Effector memory CD4-positive, alpha-beta T cell (primary cell): ENCODE data around the gene PTPRN2.
A peak's percentile ranks its signal among the peaks of the same experiment; 100 is the strongest.

Source experiments
- DNase-seq, 3 donors: peaks; one replicate each; pipeline ENCODE4 v3.0.0-alpha.2; 2020
- H3K27ac ChIP-seq: 2 replicates; pipeline ENCODE4 v1.7.0; 2013; ENCODE audit warnings: mild to moderate bottlenecking, low read length, moderate library complexity; ENCODE audit not compliant: insufficient read depth, poor library complexity, severe bottlenecking
- H3K27me3 ChIP-seq: replicated peaks from 2 replicates; pipeline ENCODE4 v1.7.0; 2013; ENCODE audit warnings: mild to moderate bottlenecking, low read length; ENCODE audit not compliant: insufficient read depth, control insufficient read depth, poor library complexity, severe bottlenecking
- H3K36me3 ChIP-seq: 2 replicates; pipeline ENCODE4 v1.7.0; 2013; ENCODE audit warnings: mild to moderate bottlenecking, low read length, moderate library complexity; ENCODE audit not compliant: control insufficient read depth, insufficient read depth
- H3K4me1 ChIP-seq: 2 replicates; pipeline ENCODE4 v1.7.0; 2013; ENCODE audit warnings: low read length, mild to moderate bottlenecking; ENCODE audit not compliant: control insufficient read depth, insufficient read depth, poor library complexity, severe bottlenecking
- H3K4me3 ChIP-seq: 2 replicates; pipeline ENCODE4 v1.7.0; 2013; ENCODE audit warnings: low read length, low read depth, mild to moderate bottlenecking; ENCODE audit not compliant: insufficient read depth, poor library complexity, severe bottlenecking
- H3K9me3 ChIP-seq: 2 replicates; pipeline ENCODE4 v1.7.0; 2013; ENCODE audit warnings: mild to moderate bottlenecking, low read length, moderate library complexity; ENCODE audit not compliant: control insufficient read depth

PTPRN2 gene

GRCh38 chr7:158011941-158012340 is 575.7 kb downstream of the PTPRN2 start:
- Histone ChIP-seq H3K4me3 (peak overlapping the region; percentile 31), H3K36me3 (no peaks in the 10 kb centered on the region), H3K27me3 (no peaks in the 10 kb centered on the region), H3K9me3 (no peaks in the 10 kb centered on the region), H3K27ac (no peak overlapping the region), H3K4me1 (no peaks in the 10 kb centered on the region)
- DNase-seq: no peak

GRCh38 chr7:158010961-158011693 is 576.5 kb downstream of the PTPRN2 start:
- no peaks in the 10 kb centered on the region for H3K27me3 ChIP-seq
- no peaks in the 10 kb centered on the region for H3K36me3 ChIP-seq
- DNase-seq: no peak
- peak overlapping the region; percentile 31 for H3K4me3 ChIP-seq
- no peaks in the 10 kb centered on the region for H3K4me1 ChIP-seq
- H3K27ac ChIP-seq: no peak overlapping the region
- no peaks in the 10 kb centered on the region for H3K9me3 ChIP-seq

GRCh38 chr7:158009886-158010285 is 577.7 kb downstream of the PTPRN2 start:
- Histone ChIP-seq H3K36me3 (no peaks in the 10 kb centered on the region), H3K9me3 (no peaks in the 10 kb centered on the region), H3K27ac (no peak overlapping the region), H3K4me1 (no peaks in the 10 kb centered on the region), H3K4me3 (no peak overlapping the region), H3K27me3 (no peaks in the 10 kb centered on the region)
- DNase-seq: no peak

DNA sequence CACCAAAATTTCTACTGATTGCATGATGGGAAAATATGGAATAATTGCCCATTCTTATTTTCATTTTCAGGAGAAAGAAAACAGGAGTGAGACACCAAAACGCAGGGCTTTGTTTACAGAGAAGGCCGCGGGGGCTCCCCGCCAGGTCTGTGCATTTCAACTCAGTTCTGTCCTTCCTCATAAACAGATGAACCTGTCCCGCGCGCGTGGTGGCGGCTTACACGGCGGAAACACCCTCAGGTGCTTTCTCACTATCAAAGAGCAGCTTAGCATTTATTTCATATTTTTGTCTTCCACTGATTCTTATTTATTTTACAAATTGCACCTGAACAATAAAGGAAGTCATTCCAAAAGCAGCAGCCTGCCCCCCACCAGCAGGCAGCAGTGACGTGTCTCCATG is 579.4 kb downstream of the PTPRN2 start:
- Histone ChIP-seq H3K36me3 (no peaks in the 10 kb centered on the region), H3K27ac (no peak overlapping the region), H3K27me3 (no peaks in the 10 kb centered on the region), H3K4me3 (no peak overlapping the region), H3K9me3 (no peaks in the 10 kb centered on the region), H3K4me1 (no peaks in the 10 kb centered on the region)
- DNase-seq: no peak

DNA sequence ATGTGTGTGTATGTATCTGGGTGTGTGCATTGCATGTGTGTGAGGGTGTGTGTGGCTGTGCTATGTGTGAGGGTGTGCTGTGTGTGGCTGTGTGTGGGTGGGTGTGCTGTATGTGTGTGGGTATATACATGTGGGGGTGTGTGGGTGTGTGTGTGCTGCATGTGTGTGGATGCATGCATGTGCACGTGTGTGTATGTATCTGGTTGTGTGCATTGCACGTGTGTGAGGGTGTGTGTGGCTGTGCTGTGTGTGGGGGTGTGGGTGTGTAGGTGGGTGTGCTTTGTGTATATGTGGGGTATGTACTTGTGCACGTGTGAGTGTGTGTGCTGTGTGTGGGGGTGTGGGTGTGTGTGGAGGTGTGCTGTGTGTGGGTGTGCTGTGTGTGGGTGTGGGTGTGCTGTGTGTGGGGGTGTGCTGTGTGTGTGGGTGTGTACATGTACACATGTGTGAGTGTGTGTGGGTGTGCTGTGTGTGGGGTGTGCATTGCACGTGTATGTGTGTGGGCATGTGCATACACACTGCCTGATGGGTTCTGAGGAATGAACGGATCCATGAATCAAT is 579.8 kb downstream of the PTPRN2 start:
- DNase-seq: no peak
- no peaks in the 10 kb centered on the region for H3K36me3 ChIP-seq
- no peak overlapping the region for H3K4me3 ChIP-seq
- no peaks in the 10 kb centered on the region for H3K9me3 ChIP-seq
- no peak overlapping the region for H3K27ac ChIP-seq
- H3K27me3 ChIP-seq: no peaks in the 10 kb centered on the region
- H3K4me1 ChIP-seq: no peaks in the 10 kb centered on the region

GRCh38 chr7:158006841-158007696 is 580.6 kb downstream of the PTPRN2 start:
- no peaks in the 10 kb centered on the region for H3K9me3 ChIP-seq
- no peaks in the 10 kb centered on the region for H3K4me1 ChIP-seq
- H3K4me3 ChIP-seq: no peak overlapping the region
- DNase-seq: no peak
- H3K36me3 ChIP-seq: no peaks in the 10 kb centered on the region
- no peaks in the 10 kb centered on the region for H3K27me3 ChIP-seq
- H3K27ac ChIP-seq: no peak overlapping the region

GRCh38 chr7:158005531-158005930 is 582.1 kb downstream of the PTPRN2 start:
- no peak overlapping the region for H3K4me3 ChIP-seq
- H3K4me1 ChIP-seq: no peaks in the 10 kb centered on the region
- H3K36me3 ChIP-seq: no peaks in the 10 kb centered on the region
- DNase-seq: no peak
- H3K27me3 ChIP-seq: no peaks in the 10 kb centered on the region
- no peaks in the 10 kb centered on the region for H3K9me3 ChIP-seq
- no peak overlapping the region for H3K27ac ChIP-seq

DNA sequence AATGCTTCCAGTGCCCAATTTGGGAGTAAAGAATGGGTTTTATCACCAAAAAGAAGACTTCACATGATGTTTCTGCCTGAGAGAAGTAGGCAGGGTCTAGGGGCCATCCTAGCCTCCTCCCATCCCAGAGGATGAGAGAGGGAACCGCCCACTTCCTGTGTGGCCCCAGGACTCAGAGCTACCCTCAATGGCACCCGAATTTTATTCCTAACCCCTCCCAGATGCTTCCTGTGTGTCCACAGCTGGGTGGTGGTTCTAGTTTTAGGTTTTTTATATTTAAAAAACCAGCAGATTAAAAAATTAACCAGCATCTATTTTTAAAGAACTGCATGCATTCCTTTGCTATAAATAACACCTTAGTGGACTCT is 583.5 kb downstream of the PTPRN2 start:
- DNase-seq: no peak
- no peaks in the 10 kb centered on the region for H3K9me3 ChIP-seq
- no peaks in the 10 kb centered on the region for H3K27me3 ChIP-seq
- H3K4me1 ChIP-seq: no peaks in the 10 kb centered on the region
- no peak overlapping the region for H3K4me3 ChIP-seq
- no peaks in the 10 kb centered on the region for H3K36me3 ChIP-seq
- H3K27ac ChIP-seq: no peak overlapping the region

DNA sequence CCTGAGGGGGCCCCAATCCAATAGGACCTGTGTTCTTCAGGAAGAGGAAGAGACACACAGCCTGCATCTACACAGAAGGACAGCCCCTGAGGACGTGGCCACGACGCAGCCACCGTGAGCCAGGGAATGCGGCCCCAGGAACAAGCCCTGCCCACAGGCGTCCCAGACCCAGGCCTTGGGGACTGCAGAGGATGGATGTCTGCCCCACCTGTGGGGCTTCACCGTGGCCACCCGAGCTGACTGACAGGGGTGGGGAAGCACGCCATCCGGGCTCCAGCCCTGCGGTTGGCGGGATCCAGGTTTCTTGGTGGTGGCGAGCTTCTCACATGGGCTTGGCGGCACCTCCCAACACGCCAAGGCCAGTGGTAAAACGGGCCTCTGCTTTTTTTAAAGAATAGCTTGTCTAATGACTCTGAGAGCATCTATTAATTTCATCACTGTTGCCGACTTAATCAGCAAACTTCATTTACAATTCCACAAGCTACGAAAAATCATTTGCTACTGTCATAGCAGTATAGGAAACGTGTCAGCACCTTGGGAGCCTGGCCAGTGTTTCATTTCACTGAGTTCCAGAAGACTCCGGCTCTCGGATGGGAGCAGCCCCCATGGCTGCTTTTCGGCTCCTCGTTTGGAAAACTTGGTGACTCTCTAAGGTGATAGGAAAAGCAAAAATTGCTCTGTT is 584.0 kb downstream of the PTPRN2 start:
- Histone ChIP-seq H3K27me3 (no peaks in the 10 kb centered on the region), H3K4me1 (no peaks in the 10 kb centered on the region), H3K36me3 (no peaks in the 10 kb centered on the region), H3K9me3 (no peaks in the 10 kb centered on the region), H3K27ac (no peak overlapping the region), H3K4me3 (no peak overlapping the region)
- DNase-seq: no peak
